GM12873 (cell line): ENCODE data around the gene DCP1B.
A peak's percentile ranks its signal among the peaks of the same experiment; 100 is the strongest.

ENCODE experiments used
- TF ChIP-seq, protein P1 (sequence below): IDR thresholded peaks from 2 replicates; pipeline ENCODE4 v1.5.1; 2012; ENCODE audit warnings: low read depth, mild to moderate bottlenecking, moderate library complexity, low read length, control low read depth; ENCODE audit not compliant: insufficient read depth; ENCODE audit errors: missing control alignments

DCP1B gene

DNA sequence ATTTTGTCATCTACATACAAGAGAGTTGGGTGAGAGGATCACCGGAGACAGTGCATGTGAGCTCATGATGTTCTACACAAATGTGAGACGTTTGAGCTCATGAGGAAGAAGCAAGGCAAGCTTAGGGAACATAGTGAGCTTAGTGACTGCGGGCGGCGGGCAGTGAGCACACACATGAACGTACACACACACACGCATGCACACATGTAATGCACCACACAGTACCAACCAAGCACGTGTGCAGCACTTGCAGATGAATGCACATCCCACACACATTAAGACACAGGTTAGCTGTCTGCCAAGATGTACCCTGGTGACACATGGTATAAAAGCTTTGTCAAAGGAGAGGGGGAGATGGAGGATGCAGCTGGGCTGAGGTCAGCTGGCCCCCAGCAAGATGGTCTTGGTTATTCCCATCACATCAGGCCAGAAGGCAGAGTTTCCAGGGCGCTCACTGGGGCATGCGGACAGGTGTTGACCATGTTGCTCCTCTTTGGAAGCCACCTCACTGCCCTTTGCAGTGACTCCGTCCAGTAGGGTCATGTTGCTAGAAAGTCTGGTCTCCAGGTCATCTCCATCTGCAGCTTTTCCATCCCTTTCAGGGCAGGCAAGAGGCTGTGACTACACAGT lies 77.1 kb downstream of the DCP1B start:
- TF ChIP-seq, protein P1, sequence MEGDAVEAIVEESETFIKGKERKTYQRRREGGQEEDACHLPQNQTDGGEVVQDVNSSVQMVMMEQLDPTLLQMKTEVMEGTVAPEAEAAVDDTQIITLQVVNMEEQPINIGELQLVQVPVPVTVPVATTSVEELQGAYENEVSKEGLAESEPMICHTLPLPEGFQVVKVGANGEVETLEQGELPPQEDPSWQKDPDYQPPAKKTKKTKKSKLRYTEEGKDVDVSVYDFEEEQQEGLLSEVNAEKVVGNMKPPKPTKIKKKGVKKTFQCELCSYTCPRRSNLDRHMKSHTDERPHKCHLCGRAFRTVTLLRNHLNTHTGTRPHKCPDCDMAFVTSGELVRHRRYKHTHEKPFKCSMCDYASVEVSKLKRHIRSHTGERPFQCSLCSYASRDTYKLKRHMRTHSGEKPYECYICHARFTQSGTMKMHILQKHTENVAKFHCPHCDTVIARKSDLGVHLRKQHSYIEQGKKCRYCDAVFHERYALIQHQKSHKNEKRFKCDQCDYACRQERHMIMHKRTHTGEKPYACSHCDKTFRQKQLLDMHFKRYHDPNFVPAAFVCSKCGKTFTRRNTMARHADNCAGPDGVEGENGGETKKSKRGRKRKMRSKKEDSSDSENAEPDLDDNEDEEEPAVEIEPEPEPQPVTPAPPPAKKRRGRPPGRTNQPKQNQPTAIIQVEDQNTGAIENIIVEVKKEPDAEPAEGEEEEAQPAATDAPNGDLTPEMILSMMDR = no peak

DNA sequence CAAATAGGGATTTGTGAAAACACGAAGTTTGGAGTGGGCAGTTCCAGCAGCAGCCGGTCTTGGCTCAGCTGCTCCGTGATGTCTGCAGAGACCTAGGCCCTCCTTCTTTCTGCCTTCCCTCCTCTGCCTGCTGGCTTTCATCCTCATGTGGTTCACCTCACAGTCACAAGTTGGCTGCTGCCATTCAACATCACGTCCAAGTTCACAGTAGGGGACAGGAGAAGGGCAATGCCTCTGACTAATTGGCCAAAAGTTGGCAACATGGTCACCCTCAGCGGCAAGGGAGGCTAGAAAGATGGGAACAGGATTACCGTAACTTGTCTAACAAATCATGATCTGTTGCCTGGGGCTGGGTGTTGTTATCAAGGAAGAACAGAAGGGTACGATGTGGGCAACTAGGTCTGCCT lies 78.0 kb downstream of the DCP1B start:
- TF ChIP-seq, protein P1 = no peak

DNA sequence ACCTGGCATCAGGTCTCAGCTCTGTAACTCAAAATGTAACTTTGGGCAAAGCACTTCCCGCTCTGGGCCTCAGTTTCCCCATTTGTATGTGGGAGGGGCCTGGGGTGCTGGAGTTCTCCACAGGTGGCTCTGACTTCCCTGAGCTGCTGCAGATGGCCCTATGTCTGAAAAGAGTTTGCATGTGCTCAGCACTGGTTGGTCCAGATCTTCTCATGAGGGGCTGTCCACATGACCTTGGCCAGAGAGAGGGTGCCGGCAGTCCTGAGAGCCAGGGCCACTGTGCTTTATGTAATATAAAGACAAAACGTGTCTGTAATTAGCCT lies 78.6 kb downstream of the DCP1B start:
- TF ChIP-seq, protein P1 = no peak

DNA sequence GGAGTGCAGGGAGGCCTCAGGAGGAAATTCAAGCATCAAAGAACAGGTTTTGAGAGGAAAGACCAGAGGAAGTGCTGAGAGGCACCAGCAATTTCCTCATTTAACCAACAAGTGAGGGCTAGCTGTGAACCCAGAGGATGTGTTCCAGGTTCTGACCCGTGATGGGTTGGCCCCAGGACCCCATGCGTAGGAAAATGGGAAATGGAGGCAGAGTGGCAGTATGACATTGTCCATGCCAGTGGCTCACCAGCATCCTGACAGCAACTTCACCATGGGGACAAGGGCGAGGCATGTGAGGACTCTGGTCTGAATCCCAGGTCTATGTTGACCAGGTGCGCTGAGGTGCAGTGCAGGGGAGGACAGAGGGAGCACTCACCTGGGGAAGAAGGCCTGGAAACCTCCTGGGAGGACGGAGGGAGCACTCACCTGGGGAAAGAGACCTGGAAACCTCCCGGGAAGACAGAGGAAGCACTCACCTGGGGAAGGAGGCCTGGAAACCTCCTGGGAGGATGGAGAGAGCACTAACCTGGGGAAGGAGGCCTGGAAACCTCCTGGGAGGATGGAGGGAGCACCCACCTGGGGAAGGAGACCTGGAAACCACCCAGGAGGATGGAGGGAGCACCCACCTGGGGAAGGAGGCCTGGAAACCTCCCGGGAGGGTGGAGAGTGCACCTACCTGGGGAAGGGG lies 79.1 kb downstream of the DCP1B start:
- TF ChIP-seq, protein P1 = no peak

- TF ChIP-seq, protein P1 = no peak
Observed at GRCh38 chr12:1922985-1923384, 81.3 kb downstream of the DCP1B start.

DNA sequence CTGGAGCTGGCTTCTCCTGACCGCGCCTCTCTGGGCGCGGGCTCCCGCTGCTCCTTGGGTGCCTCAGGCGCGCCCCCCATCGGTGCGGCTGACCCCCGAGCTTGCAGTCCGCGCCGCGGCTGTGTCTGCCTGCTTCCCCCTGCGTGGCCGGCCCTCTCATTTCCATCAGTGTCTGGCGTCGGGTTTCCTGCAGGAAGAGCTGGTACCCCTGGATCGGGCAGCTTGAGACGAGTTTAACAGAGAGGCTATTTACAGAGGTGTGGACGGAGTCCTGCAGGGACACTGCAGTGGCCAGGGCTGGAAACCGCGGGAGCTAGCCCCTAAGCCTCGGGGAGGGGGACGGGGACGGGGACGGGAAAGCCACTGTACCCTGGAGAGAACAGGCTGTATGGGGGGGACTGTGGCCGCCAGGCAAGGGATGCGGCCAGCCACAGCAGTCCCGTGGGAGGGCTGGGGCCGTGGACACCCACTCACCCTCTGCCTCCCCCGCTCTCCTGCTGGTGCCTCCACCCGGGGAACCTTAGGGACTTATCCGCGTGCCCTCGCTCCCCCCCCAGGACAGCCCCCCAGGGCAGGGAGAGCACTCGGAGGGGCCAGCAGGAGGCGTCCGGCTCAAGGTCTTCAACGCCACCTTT lies 82.1 kb downstream of the DCP1B start:
- TF ChIP-seq, protein P1 = peak; percentile 40

DNA sequence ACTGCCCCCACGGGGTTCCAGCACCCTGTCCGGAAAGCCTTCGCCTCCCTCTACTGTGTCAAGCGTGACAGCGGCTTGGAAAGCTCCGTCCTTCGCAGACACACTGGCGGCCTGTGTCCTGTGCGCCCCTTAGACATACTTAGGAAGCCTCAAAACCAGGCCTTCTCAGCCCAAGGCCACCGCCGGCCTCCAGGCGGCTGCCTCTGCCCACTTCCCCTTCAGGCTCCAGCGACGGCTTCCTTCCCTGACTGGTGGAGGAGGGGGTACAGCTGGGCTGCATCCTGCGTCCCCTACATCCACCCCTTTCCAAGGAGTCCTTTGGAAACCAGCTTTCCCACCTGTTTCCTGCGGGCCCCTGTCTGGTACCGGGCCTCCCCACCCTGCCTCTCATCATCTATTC lies 83.3 kb downstream of the DCP1B start:
- TF ChIP-seq, protein P1 = no peak
